SKM-1 treated with dmso at 0.1 percent for 144 hours (cell line): Measurements from ENCODE around the gene NFATC4.
"Not testable (repeated sequence)": the region's sequence is repeated elsewhere in the genome, so short reads cannot be mapped to it uniquely, and the experiment has no call there.

ENCODE experiments used
- DNase-seq: peaks from one replicate; lab custom pipeline; 2025; ENCODE audit not compliant: unreplicated experiment; lab: John Stamatoyannopoulos, UW

Gene NFATC4

GRCh38 chr14:24387579-24387978 lies 19.6 kb downstream of the NFATC4 start:
- DNase-seq: not testable (repeated sequence)

GRCh38 chr14:24388474-24389179 lies 20.6 kb downstream of the NFATC4 start:
- no peak for DNase-seq

GRCh38 chr14:24389226-24389848 lies 21.4 kb downstream of the NFATC4 start:
- DNase-seq: no peak

- DNase-seq: no peak
Measured at GRCh38 chr14:24390701-24391468, 22.9 kb downstream of the NFATC4 start.

- DNase-seq: no peak
Measured at GRCh38 chr14:24392325-24393091, 24.5 kb downstream of the NFATC4 start.

GRCh38 chr14:24394275-24394674 lies 26.3 kb downstream of the NFATC4 start:
- no peak for DNase-seq

- DNase-seq: peak; percentile 47
Measured at GRCh38 chr14:24395609-24396582, 27.9 kb downstream of the NFATC4 start.

GRCh38 chr14:24397639-24398292 lies 29.8 kb downstream of the NFATC4 start:
- DNase-seq: no peak

GRCh38 chr14:24398293-24398652 lies 30.3 kb downstream of the NFATC4 start:
- no peak for DNase-seq

- no peak for DNase-seq
Measured at GRCh38 chr14:24398653-24399446, 30.9 kb downstream of the NFATC4 start, which contains the start of gene NYNRIN. Gene NYNRIN (plus strand): TSS chr14:24399003. CDS start chr14:24399247, 244 bp downstream.

GRCh38 chr14:24399447-24399822 lies 31.5 kb downstream of the NFATC4 start:
- DNase-seq: no peak

GRCh38 chr14:24399999-24400718 lies 32.2 kb downstream of the NFATC4 start:
- no peak for DNase-seq

- no peak for DNase-seq
Measured at GRCh38 chr14:24401810-24402702, 34.1 kb downstream of the NFATC4 start.

- no peak for DNase-seq
Measured at GRCh38 chr14:24403294-24403998, 35.5 kb downstream of the NFATC4 start.

- no peak for DNase-seq
Measured at GRCh38 chr14:24404814-24405213, 36.8 kb downstream of the NFATC4 start.

GRCh38 chr14:24406416-24406815 lies 38.4 kb downstream of the NFATC4 start:
- no peak for DNase-seq
